Measurements from ENCODE around the gene LRRC15. TPM values are rescaled to one million over a fixed set of nuclear protein-coding genes. Genes with fewer than 3 reads are reported as not detected.

LRRC15 gene
- total RNA-seq, 1 experiment from 2014 or later, result 0.07 TPM

DNA sequence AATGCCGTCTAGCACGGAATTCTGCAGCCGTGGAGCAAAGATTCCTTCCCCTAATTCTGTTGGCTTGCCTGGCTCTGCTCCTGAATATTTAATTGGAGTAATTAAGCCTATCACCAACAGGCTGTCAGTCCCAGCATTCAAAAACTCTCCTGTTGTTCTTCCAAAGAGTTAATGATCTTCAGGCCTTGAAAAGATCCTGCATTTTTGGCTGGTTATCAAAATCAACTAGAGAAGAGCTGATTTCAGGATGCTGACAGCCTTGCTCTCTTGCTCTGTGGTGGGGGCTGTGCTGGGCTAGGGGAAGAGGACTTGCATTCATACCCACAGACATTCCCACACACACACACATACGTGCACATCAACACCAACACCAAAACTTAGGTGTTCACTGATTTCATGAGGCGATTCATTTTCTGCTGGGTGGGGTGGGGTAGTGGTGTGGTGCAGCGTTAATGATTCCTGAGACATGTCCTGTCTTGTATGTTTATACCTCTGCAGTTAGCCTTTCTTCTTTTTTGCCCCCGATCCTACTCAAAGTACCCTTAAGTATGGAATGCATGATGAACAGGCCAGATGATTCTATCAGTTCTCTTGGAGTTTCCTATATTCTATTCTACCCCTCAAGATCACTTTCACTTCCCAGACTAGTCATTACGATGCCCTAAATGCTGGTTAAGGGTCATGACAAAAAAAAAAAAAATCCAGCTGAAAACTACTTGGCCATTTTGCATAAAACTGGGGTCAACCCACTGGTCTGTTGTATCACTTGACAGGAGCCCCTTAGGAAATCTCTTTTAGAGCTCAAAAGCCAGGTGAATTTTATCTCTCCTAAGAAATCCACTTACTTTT, 60.7 kb downstream of the LRRC15 start (continued):
- TF ChIP-seq, protein P1, sequence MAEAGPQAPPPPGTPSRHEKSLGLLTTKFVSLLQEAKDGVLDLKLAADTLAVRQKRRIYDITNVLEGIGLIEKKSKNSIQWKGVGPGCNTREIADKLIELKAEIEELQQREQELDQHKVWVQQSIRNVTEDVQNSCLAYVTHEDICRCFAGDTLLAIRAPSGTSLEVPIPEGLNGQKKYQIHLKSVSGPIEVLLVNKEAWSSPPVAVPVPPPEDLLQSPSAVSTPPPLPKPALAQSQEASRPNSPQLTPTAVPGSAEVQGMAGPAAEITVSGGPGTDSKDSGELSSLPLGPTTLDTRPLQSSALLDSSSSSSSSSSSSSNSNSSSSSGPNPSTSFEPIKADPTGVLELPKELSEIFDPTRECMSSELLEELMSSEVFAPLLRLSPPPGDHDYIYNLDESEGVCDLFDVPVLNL (CRISPR knock-in tag; IDR thresholded peaks at IDR 0.05; ENCODE audit: borderline replicate concordance, low read depth), result no peak

- POLR2A ChIA-PET, result no interaction called here
These were observed 61.7 kb downstream of the LRRC15 start for GRCh38 chr3:194307849-194308248.

GRCh38 chr3:194306771-194307640, 62.5 kb downstream of the LRRC15 start:
- CTCF ChIA-PET, result interaction anchor here (1.0 to 2.5 kb wide), 4 partner anchors 8 to 13 kb away, joined by 4 to 14 read pairs (median 6); no protein-coding TSS in a partner anchor
- no peaks in the 10 kb centered on the region for H3K9me3 Mint-ChIP-seq
- H3K4me1 Mint-ChIP-seq, result peaks cover 47% of the 10 kb centered on the region
- POLR2A ChIA-PET, result no interaction called here
- no peak for ATAC-seq
- TF ChIP-seq HMGXB4 (CRISPR knock-in tag; IDR thresholded peaks at IDR 0.05) (no peak), SOX15 (CRISPR knock-in tag; IDR thresholded peaks at IDR 0.05) (no peak), TEAD4 (CRISPR knock-in tag; IDR thresholded peaks at IDR 0.05) (no peak), ZNF121 (CRISPR knock-in tag; IDR thresholded peaks at IDR 0.05) (no peak), STAT6 (CRISPR knock-in tag; conservative IDR thresholded peaks at IDR 0.05; ENCODE audit: low read depth) (no peak), ZNF232 (CRISPR knock-in tag; IDR thresholded peaks at IDR 0.05) (no peak), IRF1 (CRISPR knock-in tag; IDR thresholded peaks at IDR 0.05) (no peak), GABPB1 (CRISPR knock-in tag; IDR thresholded peaks at IDR 0.05) (no peak), NR1H2 (CRISPR knock-in tag; IDR thresholded peaks at IDR 0.05) (no peak), ATF1 (CRISPR knock-in tag; IDR thresholded peaks at IDR 0.05) (no peak), ZNF671 (CRISPR knock-in tag; IDR thresholded peaks at IDR 0.05) (no peak)
- TF ChIP-seq, protein P2, sequence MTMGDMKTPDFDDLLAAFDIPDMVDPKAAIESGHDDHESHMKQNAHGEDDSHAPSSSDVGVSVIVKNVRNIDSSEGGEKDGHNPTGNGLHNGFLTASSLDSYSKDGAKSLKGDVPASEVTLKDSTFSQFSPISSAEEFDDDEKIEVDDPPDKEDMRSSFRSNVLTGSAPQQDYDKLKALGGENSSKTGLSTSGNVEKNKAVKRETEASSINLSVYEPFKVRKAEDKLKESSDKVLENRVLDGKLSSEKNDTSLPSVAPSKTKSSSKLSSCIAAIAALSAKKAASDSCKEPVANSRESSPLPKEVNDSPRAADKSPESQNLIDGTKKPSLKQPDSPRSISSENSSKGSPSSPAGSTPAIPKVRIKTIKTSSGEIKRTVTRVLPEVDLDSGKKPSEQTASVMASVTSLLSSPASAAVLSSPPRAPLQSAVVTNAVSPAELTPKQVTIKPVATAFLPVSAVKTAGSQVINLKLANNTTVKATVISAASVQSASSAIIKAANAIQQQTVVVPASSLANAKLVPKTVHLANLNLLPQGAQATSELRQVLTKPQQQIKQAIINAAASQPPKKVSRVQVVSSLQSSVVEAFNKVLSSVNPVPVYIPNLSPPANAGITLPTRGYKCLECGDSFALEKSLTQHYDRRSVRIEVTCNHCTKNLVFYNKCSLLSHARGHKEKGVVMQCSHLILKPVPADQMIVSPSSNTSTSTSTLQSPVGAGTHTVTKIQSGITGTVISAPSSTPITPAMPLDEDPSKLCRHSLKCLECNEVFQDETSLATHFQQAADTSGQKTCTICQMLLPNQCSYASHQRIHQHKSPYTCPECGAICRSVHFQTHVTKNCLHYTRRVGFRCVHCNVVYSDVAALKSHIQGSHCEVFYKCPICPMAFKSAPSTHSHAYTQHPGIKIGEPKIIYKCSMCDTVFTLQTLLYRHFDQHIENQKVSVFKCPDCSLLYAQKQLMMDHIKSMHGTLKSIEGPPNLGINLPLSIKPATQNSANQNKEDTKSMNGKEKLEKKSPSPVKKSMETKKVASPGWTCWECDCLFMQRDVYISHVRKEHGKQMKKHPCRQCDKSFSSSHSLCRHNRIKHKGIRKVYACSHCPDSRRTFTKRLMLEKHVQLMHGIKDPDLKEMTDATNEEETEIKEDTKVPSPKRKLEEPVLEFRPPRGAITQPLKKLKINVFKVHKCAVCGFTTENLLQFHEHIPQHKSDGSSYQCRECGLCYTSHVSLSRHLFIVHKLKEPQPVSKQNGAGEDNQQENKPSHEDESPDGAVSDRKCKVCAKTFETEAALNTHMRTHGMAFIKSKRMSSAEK (CRISPR knock-in tag; IDR thresholded peaks at IDR 0.05; ENCODE audit: borderline replicate concordance), result no peak
- no peak for DNase-seq (ENCODE audit: low spot score)
- H3K27me3 Mint-ChIP-seq (ENCODE audit: low read depth), result peaks cover 4% of the 10 kb centered on the region
- no peak overlapping the region for H3K4me3 Mint-ChIP-seq
- no peak overlapping the region for H3K27ac Mint-ChIP-seq
- H3K36me3 Mint-ChIP-seq, result no peaks in the 10 kb centered on the region

More at GRCh38 chr3:194307849-194308248, 61.7 kb downstream of the LRRC15 start:
- CTCF ChIA-PET, result interaction anchor here (1.0 to 1.3 kb wide), 2 partner anchors 8 to 9 kb away, joined by 4 to 5 read pairs; no protein-coding TSS in a partner anchor
- H3K27ac Mint-ChIP-seq, result no peak overlapping the region
- TF ChIP-seq IRF1 (CRISPR knock-in tag; IDR thresholded peaks at IDR 0.05) (no peak), JAZF1 (CRISPR knock-in tag; IDR thresholded peaks at IDR 0.05) (no peak), ZNF121 (CRISPR knock-in tag; IDR thresholded peaks at IDR 0.05) (peak; percentile 96), TP53 (CRISPR knock-in tag; IDR thresholded peaks at IDR 0.05) (no peak)
- H3K4me1 Mint-ChIP-seq, result peaks cover 55% of the 10 kb centered on the region
- no peak overlapping the region for H3K4me3 Mint-ChIP-seq
- H3K27me3 Mint-ChIP-seq (ENCODE audit: low read depth), result peaks cover 11% of the 10 kb centered on the region
- ATAC-seq (no peak), DNase-seq (ENCODE audit: low spot score) (no peak)
- H3K9me3 Mint-ChIP-seq, result no peaks in the 10 kb centered on the region
- H3K36me3 Mint-ChIP-seq, result no peaks in the 10 kb centered on the region

Measured in WTC11 (cell line).